ENCODE measurements around the gene TEX264. TPM values are rescaled to one million over a fixed set of nuclear protein-coding genes. Genes with fewer than 3 reads are reported as not detected.

Gene TEX264
- total RNA-seq, 2 donors from 2014 or later, result 27.3 to 50.9 TPM

DNA sequence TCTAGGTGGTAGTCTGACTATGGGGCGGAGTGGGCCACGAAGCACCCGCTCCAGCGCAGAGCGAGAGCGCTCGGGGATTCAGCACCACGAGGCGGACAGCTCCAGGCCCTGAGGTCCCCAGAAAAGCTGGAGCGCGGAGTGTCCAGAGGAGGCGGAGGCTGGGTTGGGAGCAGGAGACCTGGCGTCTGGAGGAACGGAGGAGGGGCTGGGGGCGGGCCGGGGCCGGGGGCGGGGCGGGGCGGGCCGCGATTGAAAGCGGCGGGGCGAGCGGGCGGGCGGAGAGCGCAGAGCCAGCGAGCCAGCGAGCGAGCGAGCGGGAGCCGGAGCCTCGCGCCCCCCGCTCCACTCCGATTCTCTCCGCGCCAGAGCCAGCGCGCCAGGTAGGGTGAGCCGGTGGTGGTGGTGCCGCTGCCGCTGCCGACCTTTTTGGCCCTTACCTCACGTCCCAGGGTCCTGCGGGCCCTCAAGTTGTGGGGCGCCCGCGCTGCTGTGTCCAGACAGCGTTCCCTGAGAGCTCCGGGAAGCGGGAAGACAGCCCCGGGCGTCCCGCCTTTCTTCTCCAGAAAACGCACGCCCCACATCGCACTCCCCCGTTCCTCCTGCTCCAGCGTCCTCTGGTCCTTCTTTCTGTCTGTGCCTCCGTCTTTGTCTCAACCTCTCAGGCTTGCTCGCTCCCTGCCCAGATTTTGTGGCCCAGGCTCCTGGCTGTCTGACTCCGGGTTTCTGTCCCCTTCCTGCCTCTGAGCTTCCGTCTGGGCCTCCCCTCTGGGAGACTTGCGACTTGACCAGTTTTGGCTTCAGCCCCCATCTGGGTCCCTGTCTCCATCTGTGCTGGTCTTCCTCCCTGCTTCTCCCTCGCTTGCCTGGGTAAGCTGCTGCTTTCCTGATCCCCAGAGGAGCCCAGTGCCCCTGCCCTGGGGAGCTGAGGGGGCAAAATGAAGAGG is 36.0 kb downstream of the TEX264 start, which contains the start of gene GRM2:
Gene GRM2 (plus strand): TSS at position 281 of the 944 bp plus-strand sequence. CDS start 1,916 bp downstream, outside the sequence.
- Histone ChIP-seq H3K27me3 (replicated peaks; ENCODE audit: insufficient read depth) (no peaks in the 10 kb centered on the region), H3K27ac (no peak within 1 kb of the TSS), H3K4me3 (peak within 1 kb of the TSS; percentile 51), H3K4me1 (ENCODE audit: control insufficient read depth in 1 of 2, low read depth in 2 of 2) (peaks cover 0 to 5% of the 10 kb centered on the region in 2 donors), H3K36me3 (peaks cover 9% of the 10 kb centered on the region), H3K9me3 (no peaks in the 10 kb centered on the region)
- no peak for TF ChIP-seq CTCF (IDR thresholded peaks at IDR 0.05)
- no peak for ATAC-seq (ENCODE audit: insufficient number of reproducible peaks, low FRiP score, low read depth)
- DNase-seq (ENCODE audit: low spot score), result no peak

DNA sequence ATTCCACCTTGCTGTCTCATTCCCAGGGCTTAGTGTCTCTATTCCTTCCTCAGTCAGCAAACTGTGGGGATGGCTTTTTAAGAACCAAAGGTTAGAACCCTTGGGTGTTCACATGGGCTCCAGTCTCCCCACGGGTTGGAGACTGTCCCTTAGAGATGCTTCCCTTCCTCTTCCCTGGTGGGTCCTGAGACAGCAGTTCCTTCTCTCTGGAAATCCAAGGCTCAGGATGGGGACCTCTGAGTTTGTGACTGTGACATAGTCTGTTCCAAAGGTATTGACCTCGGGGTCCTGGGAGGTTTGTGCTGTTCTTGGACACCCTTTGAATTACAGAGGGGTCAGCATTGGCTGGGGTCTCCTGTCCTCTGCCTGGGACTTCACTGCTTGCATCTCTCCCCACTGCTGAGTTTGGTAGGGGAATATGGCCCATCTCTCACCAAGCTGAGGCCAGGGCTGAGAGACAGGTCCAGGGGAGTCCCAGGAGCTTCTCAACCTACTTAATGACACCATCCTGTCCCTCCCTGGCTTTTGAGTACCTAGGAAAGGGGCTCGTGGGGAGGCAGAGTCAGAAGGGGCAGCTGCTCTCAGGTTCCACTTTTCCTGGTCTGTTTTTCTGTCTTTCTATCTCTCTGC is 37.3 kb downstream of the TEX264 start:
- DNase-seq (ENCODE audit: low spot score) (no peak), ATAC-seq (ENCODE audit: insufficient number of reproducible peaks, low FRiP score, low read depth) (no peak)
- H3K4me3 ChIP-seq, result no peak overlapping the region
- no peak for TF ChIP-seq CTCF (IDR thresholded peaks at IDR 0.05)
- H3K9me3 ChIP-seq, result no peaks in the 10 kb centered on the region
- peaks cover 5% of the 10 kb centered on the region for H3K36me3 ChIP-seq
- H3K27me3 ChIP-seq (replicated peaks; ENCODE audit: insufficient read depth), result no peaks in the 10 kb centered on the region
- H3K4me1 ChIP-seq (ENCODE audit: control insufficient read depth in 1 of 2, low read depth in 2 of 2), result peaks cover 0 to 5% of the 10 kb centered on the region in 2 donors
- no peak overlapping the region for H3K27ac ChIP-seq

DNA sequence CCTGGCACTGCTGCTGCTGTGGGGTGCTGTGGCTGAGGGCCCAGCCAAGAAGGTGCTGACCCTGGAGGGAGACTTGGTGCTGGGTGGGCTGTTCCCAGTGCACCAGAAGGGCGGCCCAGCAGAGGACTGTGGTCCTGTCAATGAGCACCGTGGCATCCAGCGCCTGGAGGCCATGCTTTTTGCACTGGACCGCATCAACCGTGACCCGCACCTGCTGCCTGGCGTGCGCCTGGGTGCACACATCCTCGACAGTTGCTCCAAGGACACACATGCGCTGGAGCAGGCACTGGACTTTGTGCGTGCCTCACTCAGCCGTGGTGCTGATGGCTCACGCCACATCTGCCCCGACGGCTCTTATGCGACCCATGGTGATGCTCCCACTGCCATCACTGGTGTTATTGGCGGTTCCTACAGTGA is 38.0 kb downstream of the TEX264 start:
- H3K27me3 ChIP-seq (replicated peaks; ENCODE audit: insufficient read depth), result no peaks in the 10 kb centered on the region
- no peaks in the 10 kb centered on the region for H3K36me3 ChIP-seq
- H3K27ac ChIP-seq, result no peak overlapping the region
- no peak for TF ChIP-seq CTCF (IDR thresholded peaks at IDR 0.05)
- H3K4me1 ChIP-seq (ENCODE audit: control insufficient read depth in 1 of 2, low read depth in 2 of 2), result peaks cover 0 to 5% of the 10 kb centered on the region in 2 donors
- DNase-seq (ENCODE audit: low spot score), result no peak
- no peak overlapping the region for H3K4me3 ChIP-seq
- ATAC-seq (ENCODE audit: insufficient number of reproducible peaks, low FRiP score, low read depth), result no peak
- H3K9me3 ChIP-seq, result no peaks in the 10 kb centered on the region

DNA sequence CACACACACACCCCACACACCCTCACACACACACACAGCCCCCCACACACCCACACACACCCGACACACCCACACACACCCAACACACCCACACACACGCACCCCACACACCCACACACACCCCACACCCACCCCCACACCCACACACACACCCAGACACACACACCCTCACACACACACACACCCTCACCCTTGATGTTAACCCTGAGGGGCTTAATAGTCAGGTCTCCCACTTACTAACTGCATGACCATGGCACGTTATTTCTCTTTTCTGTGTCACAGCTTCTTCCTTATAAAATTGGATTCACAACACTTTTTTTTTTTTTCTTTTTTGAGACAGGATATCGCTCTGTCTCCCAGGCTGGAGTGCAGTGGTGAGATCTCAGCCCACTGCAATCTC is 38.6 kb downstream of the TEX264 start:
- ATAC-seq (ENCODE audit: insufficient number of reproducible peaks, low FRiP score, low read depth) (no peak), DNase-seq (ENCODE audit: low spot score) (no peak)
- Histone ChIP-seq H3K9me3 (no peaks in the 10 kb centered on the region), H3K27me3 (replicated peaks; ENCODE audit: insufficient read depth) (no peaks in the 10 kb centered on the region), H3K27ac (no peak overlapping the region), H3K4me3 (no peak overlapping the region), H3K36me3 (no peaks in the 10 kb centered on the region), H3K4me1 (ENCODE audit: control insufficient read depth in 1 of 2, low read depth in 2 of 2) (peaks cover 0 to 5% of the 10 kb centered on the region in 2 donors)
- TF ChIP-seq CTCF (IDR thresholded peaks at IDR 0.05), result no peak

Measured in thoracic aorta (tissue), 2 donors.